Subcutaneous abdominal adipose tissue (tissue), 5 donors: ENCODE measurements around the gene CBX5.
"Not testable (repeated sequence)": the region's sequence is repeated elsewhere in the genome, so short reads cannot be mapped to it uniquely, and the experiment has no call there.

Source experiments
- H3K27ac ChIP-seq: one replicate; pipeline ENCODE4 v1.7.0; 2013; ENCODE audit warnings: low read depth, mild to moderate bottlenecking, inconsistent platforms, low read length, moderate library complexity
- H3K27me3 ChIP-seq, 5 donors: one replicate each; pipeline ENCODE4 v1.7.0; 2013; ENCODE audit warnings: low read length in 5 of 5, inconsistent platforms in 1 of 5; ENCODE audit not compliant: control insufficient read depth in 5 of 5, insufficient read depth in 4 of 5
- H3K36me3 ChIP-seq, 5 donors: one replicate each; pipeline ENCODE4 v1.7.0; 2013; ENCODE audit warnings: low read length in 5 of 5; ENCODE audit not compliant: control insufficient read depth in 5 of 5, insufficient read depth in 5 of 5
- H3K4me1 ChIP-seq, 5 donors: one replicate each; pipeline ENCODE4 v1.7.0; 2013; ENCODE audit warnings: low read length in 5 of 5, mild to moderate bottlenecking in 3 of 5, moderate library complexity in 1 of 5; ENCODE audit not compliant: control insufficient read depth in 5 of 5, insufficient read depth in 5 of 5
- H3K4me3 ChIP-seq, 5 donors: one replicate each; pipeline ENCODE4 v1.7.0; 2013; ENCODE audit warnings: low read length in 5 of 5, low read depth in 1 of 5
- H3K9ac ChIP-seq, 5 donors: one replicate each; pipeline ENCODE4 v1.7.0; 2013; ENCODE audit warnings: low read length in 5 of 5, mild to moderate bottlenecking in 4 of 5, moderate library complexity in 3 of 5
- H3K9me3 ChIP-seq, 5 donors: one replicate each; pipeline ENCODE4 v1.7.0; 2013; ENCODE audit warnings: low read length in 5 of 5; ENCODE audit not compliant: control insufficient read depth in 5 of 5
- donor health status: healthy.
- donor health status: healthy.
- donor health status: healthy.
- donor health status: healthy.
- donor health status: healthy.

CBX5 gene

GRCh38 chr12:54282949-54283593 lies 3.1 kb upstream of the CBX5 start:
- Histone ChIP-seq H3K36me3 (peaks cover 43 to 64% (median 55%) of the 10 kb centered on the region in 5 donors), H3K27ac (peak overlapping the region; percentile 34), H3K27me3 (no peaks in the 10 kb centered on the region), H3K9ac (peak overlapping the region; percentile 4 to 66 (median 59)), H3K4me1 (peaks cover 6 to 80% (median 70%) of the 10 kb centered on the region in 5 donors), H3K4me3 (peak overlapping the region in 4 of 5 donors; percentile 2 to 98 (median 44)), H3K9me3 (no peaks in the 10 kb centered on the region)

GRCh38 chr12:54281694-54282093 lies 1.8 kb upstream of the CBX5 start:
- Histone ChIP-seq H3K4me1 (peaks cover 6 to 73% (median 65%) of the 10 kb centered on the region in 5 donors), H3K36me3 (peaks cover 33 to 51% (median 43%) of the 10 kb centered on the region in 5 donors), H3K9ac (peak overlapping the region; percentile 79 to 98 (median 92)), H3K4me3 (peak overlapping the region; percentile 84 to 100 (median 96)), H3K27ac (peak overlapping the region; percentile 95)
- not testable (repeated sequence) for H3K9me3 ChIP-seq, H3K27me3 ChIP-seq

GRCh38 chr12:54281261-54281638 lies 1.3 kb upstream of the CBX5 start:
- peak overlapping the region; percentile 95 for H3K27ac ChIP-seq
- not testable (repeated sequence) for H3K27me3 ChIP-seq, H3K9me3 ChIP-seq
- H3K4me3 ChIP-seq, result peak overlapping the region; percentile 84 to 100 (median 96)
- H3K4me1 ChIP-seq, result peaks cover 6 to 69% (median 61%) of the 10 kb centered on the region in 5 donors
- H3K36me3 ChIP-seq, result peaks cover 28 to 46% (median 39%) of the 10 kb centered on the region in 5 donors
- H3K9ac ChIP-seq, result peak overlapping the region; percentile 79 to 98 (median 92)

- peaks cover 6 to 63% (median 55%) of the 10 kb centered on the region in 5 donors for H3K4me1 ChIP-seq
- no peaks in the 10 kb centered on the region for H3K9me3 ChIP-seq
- H3K9ac ChIP-seq, result peak within 1 kb of the TSS; percentile 87 to 98 (median 94)
- peaks cover 25 to 40% (median 34%) of the 10 kb centered on the region in 5 donors for H3K36me3 ChIP-seq
- H3K27me3 ChIP-seq, result no peaks in the 10 kb centered on the region
- H3K4me3 ChIP-seq, result peak within 1 kb of the TSS; percentile 84 to 100 (median 96)
- H3K27ac ChIP-seq, result peak within 1 kb of the TSS; percentile 95
Observed at GRCh38 chr12:54280468-54281260, 742 bp upstream of the CBX5 start, which contains the start of gene HNRNPA1. HNRNPA1 (plus strand) TSS chr12:54280726; CDS start chr12:54280808, 82 bp downstream.

- Histone ChIP-seq H3K36me3 (peaks cover 18 to 28% (median 24%) of the 10 kb centered on the region in 5 donors), H3K27me3 (no peaks in the 10 kb centered on the region), H3K27ac (peak overlapping the region; percentile 95), H3K9me3 (no peaks in the 10 kb centered on the region), H3K4me3 (peak overlapping the region; percentile 84 to 100 (median 91)), H3K9ac (peak overlapping the region; percentile 71 to 98 (median 92)), H3K4me1 (peaks cover 6 to 53% (median 47%) of the 10 kb centered on the region in 5 donors)
Observed at GRCh38 chr12:54279227-54279631, 693 bp downstream of the CBX5 start.

GRCh38 chr12:54277823-54278276 lies 2.1 kb downstream of the CBX5 start:
- peaks cover 8 to 18% (median 16%) of the 10 kb centered on the region in 5 donors for H3K36me3 ChIP-seq
- H3K9ac ChIP-seq, result peak overlapping the region in 4 of 5 donors; percentile 72 to 98 (median 94)
- H3K27ac ChIP-seq, result peak overlapping the region; percentile 95
- no peaks in the 10 kb centered on the region for H3K27me3 ChIP-seq
- H3K4me3 ChIP-seq, result no peak overlapping the region
- H3K4me1 ChIP-seq, result peaks cover 4 to 39% (median 33%) of the 10 kb centered on the region in 5 donors
- H3K9me3 ChIP-seq, result no peaks in the 10 kb centered on the region

GRCh38 chr12:54276368-54276767 lies 3.6 kb downstream of the CBX5 start:
- Histone ChIP-seq H3K4me1 (peaks cover 4 to 24% (median 18%) of the 10 kb centered on the region in 5 donors), H3K9ac (no peak overlapping the region), H3K27ac (no peak overlapping the region), H3K9me3 (no peaks in the 10 kb centered on the region), H3K36me3 (peaks cover 0 to 10% (median 4%) of the 10 kb centered on the region in 5 donors), H3K4me3 (no peak overlapping the region), H3K27me3 (no peaks in the 10 kb centered on the region)

GRCh38 chr12:54273981-54274380 lies 5.9 kb downstream of the CBX5 start:
- peaks cover 0 to 14% (median 14%) of the 10 kb centered on the region in 5 donors for H3K4me1 ChIP-seq
- no peaks in the 10 kb centered on the region for H3K9me3 ChIP-seq
- H3K27me3 ChIP-seq, result no peaks in the 10 kb centered on the region
- H3K9ac ChIP-seq, result no peak overlapping the region
- H3K36me3 ChIP-seq, result peaks cover 0 to 10% (median 4%) of the 10 kb centered on the region in 5 donors
- H3K4me3 ChIP-seq, result no peak overlapping the region
- no peak overlapping the region for H3K27ac ChIP-seq

- no peak overlapping the region for H3K27ac ChIP-seq
- H3K27me3 ChIP-seq, result no peaks in the 10 kb centered on the region
- no peaks in the 10 kb centered on the region for H3K4me1 ChIP-seq
- no peak overlapping the region for H3K4me3 ChIP-seq
- H3K36me3 ChIP-seq, result peaks cover 0 to 10% (median 4%) of the 10 kb centered on the region in 5 donors
- H3K9ac ChIP-seq, result no peak overlapping the region
- no peaks in the 10 kb centered on the region for H3K9me3 ChIP-seq
Observed at GRCh38 chr12:54272214-54272613, 7.7 kb downstream of the CBX5 start.

GRCh38 chr12:54270345-54270744 lies 9.6 kb downstream of the CBX5 start:
- H3K4me3 ChIP-seq, result no peak overlapping the region
- H3K36me3 ChIP-seq, result peaks cover 0 to 10% (median 4%) of the 10 kb centered on the region in 5 donors
- H3K4me1 ChIP-seq, result no peaks in the 10 kb centered on the region
- H3K9ac ChIP-seq, result no peak overlapping the region
- no peaks in the 10 kb centered on the region for H3K27me3 ChIP-seq
- no peaks in the 10 kb centered on the region for H3K9me3 ChIP-seq
- no peak overlapping the region for H3K27ac ChIP-seq
